Measurements from ENCODE around the gene ATP11B. TPM values are rescaled to one million over a fixed set of nuclear protein-coding genes. Genes with fewer than 3 reads are reported as not detected.

The ATP11B gene
- total and polyA plus RNA-seq, 9 donors = 14.2 to 83.4 (median 54.4) TPM

GRCh38 chr3:182768413-182768812, 24.9 kb upstream of the ATP11B start:
- 77 to 81% (median 78%) methylated on average over 1 of the region's 1 CpG for WGBS, 3 donors

GRCh38 chr3:182769673-182770072, 23.6 kb upstream of the ATP11B start:
- H3K9me3 ChIP-seq = no peaks in the 10 kb centered on the region
- 57 to 59% (median 58%) methylated on average over 2 of the region's 2 CpGs for WGBS, 3 donors
- no peaks in the 10 kb centered on the region for H3K4me1 ChIP-seq (ENCODE audit: insufficient read depth)

More at GRCh38 chr3:182768413-182768812, 24.9 kb upstream of the ATP11B start:
- TF ChIP-seq EP300 (IDR thresholded peaks at IDR 0.05) = no peak
- no peak for TF ChIP-seq CTCF (IDR thresholded peaks at IDR 0.05)
- TF ChIP-seq POLR2A (IDR thresholded peaks at IDR 0.05) = no peak
- intact Hi-C loops (cut with DNase I) = no loop called here
- no peak for DNase-seq
- Histone ChIP-seq H3K4me3 (no peak overlapping the region), H3K27me3 (no peaks in the 10 kb centered on the region), H3K4me1 (ENCODE audit: insufficient read depth) (no peaks in the 10 kb centered on the region), H3K27ac (no peak overlapping the region), H3K36me3 (no peaks in the 10 kb centered on the region), H3K9me3 (no peaks in the 10 kb centered on the region)

GRCh38 chr3:182782149-182782548, 11.2 kb upstream of the ATP11B start:
- no peak overlapping the region for H3K4me3 ChIP-seq
- H3K27ac ChIP-seq = no peak overlapping the region
- intact Hi-C loops (cut with DNase I) = no loop called here
- H3K27me3 ChIP-seq = no peaks in the 10 kb centered on the region
- no peaks in the 10 kb centered on the region for H3K4me1 ChIP-seq (ENCODE audit: insufficient read depth)
- no peak for DNase-seq
- H3K9me3 ChIP-seq = no peaks in the 10 kb centered on the region
- TF ChIP-seq POLR2A (IDR thresholded peaks at IDR 0.05) = no peak
- TF ChIP-seq CTCF (IDR thresholded peaks at IDR 0.05) = no peak
- TF ChIP-seq EP300 (IDR thresholded peaks at IDR 0.05) = no peak
- no peaks in the 10 kb centered on the region for H3K36me3 ChIP-seq
- 90 to 95% (median 91%) methylated on average over 1 of the region's 1 CpG for WGBS, 3 donors

More at GRCh38 chr3:182769673-182770072, 23.6 kb upstream of the ATP11B start:
- Histone ChIP-seq H3K27me3 (no peaks in the 10 kb centered on the region), H3K36me3 (no peaks in the 10 kb centered on the region), H3K27ac (no peak overlapping the region), H3K4me3 (no peak overlapping the region)
- TF ChIP-seq POLR2A (IDR thresholded peaks at IDR 0.05) (no peak), EP300 (IDR thresholded peaks at IDR 0.05) (no peak), CTCF (IDR thresholded peaks at IDR 0.05) (no peak)
- intact Hi-C loops (cut with DNase I) = no loop called here
- DNase-seq = no peak

- WGBS, 3 donors = 82 to 91% (median 91%) methylated on average over 1 of the region's 1 CpG
- Histone ChIP-seq H3K9me3 (no peaks in the 10 kb centered on the region), H3K27ac (no peak overlapping the region), H3K27me3 (no peaks in the 10 kb centered on the region), H3K4me3 (no peak overlapping the region), H3K36me3 (no peaks in the 10 kb centered on the region), H3K4me1 (ENCODE audit: insufficient read depth) (no peaks in the 10 kb centered on the region)
- DNase-seq = no peak
- intact Hi-C loops (cut with DNase I) = no loop called here
- TF ChIP-seq POLR2A (IDR thresholded peaks at IDR 0.05) (no peak), CTCF (IDR thresholded peaks at IDR 0.05) (no peak), EP300 (IDR thresholded peaks at IDR 0.05) (no peak)
These were observed 10.2 kb upstream of the ATP11B start for GRCh38 chr3:182783106-182783505.
